GM21528 (cell line): ENCODE data around the gene OR5M10.
"Not testable (repeated sequence)": the region's sequence is repeated elsewhere in the genome, so short reads cannot be mapped to it uniquely, and the experiment has no call there.

Source experiments
- ATAC-seq: cut with Tn5 transposase; IDR thresholded peaks from one replicate; pipeline ENCODE4 v1.9.1; 2021; ENCODE audit warnings: mild to moderate bottlenecking, moderate library complexity; ENCODE audit not compliant: unreplicated experiment, low FRiP score

Gene OR5M10

GRCh38 chr11:56577621-56578020 is at the start of gene OR5M10:
OR5M10 (minus strand) TSS chr11:56577721; CDS start chr11:56577721, 0 bp downstream.
- ATAC-seq: no peak

- ATAC-seq: no peak
Measured at GRCh38 chr11:56625946-56626345, 48.4 kb upstream of the OR5M10 start.

DNA sequence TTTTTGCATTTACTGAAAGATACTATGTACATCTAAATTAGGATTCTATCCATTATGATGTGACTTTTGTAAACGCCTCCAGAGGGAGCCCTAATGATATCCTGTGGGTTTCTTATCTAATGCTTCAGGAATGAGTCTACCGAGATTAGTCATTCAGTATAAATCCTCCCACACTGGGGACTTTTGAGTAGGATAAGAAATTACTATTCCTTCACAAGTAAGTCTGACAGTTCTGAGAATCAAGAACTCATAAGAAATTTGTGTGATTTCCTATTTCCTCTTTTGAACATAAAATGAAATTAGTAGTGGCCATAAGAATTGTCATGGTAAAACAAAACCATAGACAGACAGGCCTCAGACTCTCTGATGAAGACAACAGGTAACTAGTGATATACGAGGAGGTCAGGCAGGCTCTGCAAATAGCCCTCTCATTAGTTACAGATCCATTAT is 47.2 kb upstream of the OR5M10 start:
- ATAC-seq: no peak

- ATAC-seq: no peak
Measured at GRCh38 chr11:56611174-56611573, 33.7 kb upstream of the OR5M10 start.

GRCh38 chr11:56592088-56592717 is 14.7 kb upstream of the OR5M10 start:
- not testable (repeated sequence) for ATAC-seq

GRCh38 chr11:56558574-56558973 is 18.9 kb downstream of the OR5M10 start:
- no peak for ATAC-seq

DNA sequence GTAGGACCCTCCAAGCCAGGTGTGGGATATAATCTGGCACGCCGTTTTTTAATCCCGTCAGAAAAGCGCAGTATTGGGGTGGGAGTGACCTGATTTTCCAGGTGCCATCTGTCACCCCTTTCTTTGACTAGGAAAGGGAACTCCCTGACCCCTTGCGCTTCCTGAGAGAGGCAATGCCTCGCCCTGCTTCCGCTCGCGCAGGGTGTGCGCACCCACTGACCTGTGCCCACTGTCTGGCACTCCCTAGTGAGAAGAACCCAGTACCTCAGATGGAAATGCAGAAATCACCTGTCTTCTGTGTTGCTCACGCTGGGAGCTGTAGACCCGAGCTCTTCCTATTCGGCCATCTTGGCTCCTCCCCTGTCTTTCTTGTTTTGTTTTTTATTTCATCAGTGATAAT is 22.8 kb downstream of the OR5M10 start:
- ATAC-seq: not testable (repeated sequence)

GRCh38 chr11:56545531-56545930 is 32.0 kb downstream of the OR5M10 start:
- ATAC-seq: no peak

- no peak for ATAC-seq
Measured at GRCh38 chr11:56543739-56544138, 33.8 kb downstream of the OR5M10 start.

DNA sequence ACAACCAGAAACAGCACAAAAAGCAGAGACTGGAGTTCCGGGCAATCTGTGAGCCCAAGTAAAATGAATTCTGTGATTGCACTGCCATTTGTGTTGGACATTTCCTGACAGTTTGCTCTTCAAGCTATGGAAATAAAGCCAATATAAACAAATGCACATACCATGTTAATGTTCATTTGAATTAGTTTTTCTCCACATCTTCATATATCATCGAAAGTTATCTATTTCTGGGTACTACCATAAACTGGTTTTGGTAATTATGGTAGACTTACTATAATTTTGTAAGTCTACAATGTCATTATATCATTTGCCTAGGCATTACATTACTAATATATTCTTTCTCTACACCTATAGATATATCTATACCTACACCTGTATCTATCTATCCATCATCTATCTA is 34.4 kb downstream of the OR5M10 start, which contains the start of gene OR5M11:
Gene OR5M11, minus strand, starts transcription at position 101 of the 400 bp plus-strand sequence. Its CDS starts 0 bp downstream, at position 101.
- ATAC-seq: no peak

DNA sequence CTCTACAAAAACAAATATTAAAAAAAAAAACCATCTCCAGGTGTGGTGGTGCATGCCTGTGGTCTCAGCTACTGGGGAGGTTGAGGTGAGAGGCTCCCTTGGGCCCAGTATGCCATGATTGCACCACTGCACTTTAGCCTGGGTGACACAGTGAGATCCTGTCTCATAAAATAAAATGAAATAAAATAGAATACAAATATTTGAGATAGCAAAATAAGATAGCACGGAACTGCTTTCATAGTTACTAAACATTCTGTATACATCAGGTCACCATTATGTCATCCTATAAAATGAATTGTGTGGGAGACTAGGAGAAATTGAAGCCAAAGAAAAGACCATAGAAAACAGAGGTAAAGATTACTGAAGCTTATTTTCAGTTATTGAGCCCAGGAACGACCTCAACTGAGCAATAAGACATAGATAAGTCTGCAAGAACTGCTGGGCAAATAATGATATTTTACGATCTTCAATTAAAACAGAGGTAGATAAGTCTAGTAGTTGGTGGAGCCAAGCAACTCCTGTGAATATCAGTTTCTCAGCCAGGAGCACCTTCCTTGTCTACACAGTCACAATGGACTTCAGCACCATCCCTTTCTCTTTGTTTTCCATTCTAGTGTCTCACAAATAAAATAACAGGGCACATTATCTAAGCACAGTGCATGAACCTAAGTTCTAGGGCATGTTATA is 44.3 kb downstream of the OR5M10 start:
- no peak for ATAC-seq

DNA sequence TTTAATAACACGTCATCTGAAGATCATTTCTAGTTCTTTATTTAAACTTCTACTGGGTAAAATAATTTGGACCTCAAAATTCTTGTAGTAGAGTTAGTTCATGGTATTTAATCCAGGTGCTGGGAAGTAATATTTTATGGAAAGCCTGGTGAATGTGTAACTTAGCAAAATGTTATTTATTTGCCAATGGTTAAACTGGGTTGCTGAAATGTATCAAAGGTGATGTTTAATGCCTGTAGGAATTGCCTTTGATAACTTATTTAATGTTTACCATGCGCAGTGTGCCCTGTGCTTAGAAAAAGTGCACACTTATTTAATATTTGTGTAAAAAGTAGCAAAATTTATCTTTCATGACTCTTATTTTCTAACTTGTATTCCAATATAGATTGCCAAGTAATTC is 45.7 kb downstream of the OR5M10 start:
- ATAC-seq: no peak
